Fibroblast of skin of left biceps (primary cell): ENCODE data around the gene ARMC7.
"Not testable (repeated sequence)": the region's sequence is repeated elsewhere in the genome, so short reads cannot be mapped to it uniquely, and the experiment has no call there.

Experiments used
- DNase-seq, 2 experiments: peaks; one replicate each; pipeline ENCODE4 v3.0.0-alpha.2; 2013; ENCODE audit warnings: low read depth in 2 of 2

Gene ARMC7

GRCh38 chr17:75102385-75102821, 7.4 kb upstream of the ARMC7 start:
- DNase-seq: no peak

GRCh38 chr17:75103601-75104554, 5.9 kb upstream of the ARMC7 start:
- DNase-seq: no peak

DNA sequence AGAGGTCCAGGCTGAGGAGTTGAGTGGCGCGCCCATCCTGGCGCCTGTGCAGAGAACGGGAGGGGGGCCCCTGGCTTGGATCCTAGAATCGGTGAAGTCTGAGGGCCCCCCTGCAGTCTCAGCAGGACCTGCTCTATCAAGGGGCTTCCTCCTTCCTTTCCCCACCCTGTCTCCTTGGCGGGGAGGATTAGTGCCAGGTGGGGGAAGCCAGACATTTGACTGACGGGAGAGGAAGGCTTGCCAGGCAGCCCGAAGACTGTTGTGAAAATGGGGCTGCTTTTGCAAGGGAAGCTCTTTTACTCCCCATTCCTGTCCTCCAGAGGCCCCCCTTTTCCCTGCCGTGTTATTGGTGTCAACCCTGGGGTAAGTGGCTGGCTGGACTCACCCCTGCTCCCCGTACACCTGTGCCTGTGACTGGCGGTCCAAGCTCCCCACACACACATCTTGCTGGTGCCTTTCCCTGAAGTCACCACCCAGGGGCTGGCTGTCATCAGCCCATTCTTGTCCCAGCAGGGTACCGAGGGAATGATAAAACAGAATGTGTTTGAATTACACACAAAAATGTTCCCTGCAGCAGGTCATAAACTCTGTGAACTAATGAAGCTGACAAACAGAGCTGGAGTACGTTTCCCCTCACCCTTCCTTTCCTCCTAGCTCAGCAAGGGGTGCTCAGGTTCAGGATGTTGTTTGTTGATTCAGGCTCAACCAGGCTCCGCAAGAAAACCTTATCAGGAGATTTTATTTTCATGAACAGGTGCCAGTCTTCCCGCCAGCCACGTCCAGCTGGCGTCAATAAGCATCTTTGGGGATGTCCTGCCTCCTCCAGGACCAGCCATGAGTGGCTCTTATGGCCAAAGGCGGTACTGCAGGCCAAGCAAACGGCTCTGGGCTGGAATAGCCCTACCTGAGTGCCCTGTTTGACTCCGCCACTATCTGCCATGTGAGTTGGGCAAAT, 4.4 kb upstream of the ARMC7 start:
- no peak for DNase-seq

DNA sequence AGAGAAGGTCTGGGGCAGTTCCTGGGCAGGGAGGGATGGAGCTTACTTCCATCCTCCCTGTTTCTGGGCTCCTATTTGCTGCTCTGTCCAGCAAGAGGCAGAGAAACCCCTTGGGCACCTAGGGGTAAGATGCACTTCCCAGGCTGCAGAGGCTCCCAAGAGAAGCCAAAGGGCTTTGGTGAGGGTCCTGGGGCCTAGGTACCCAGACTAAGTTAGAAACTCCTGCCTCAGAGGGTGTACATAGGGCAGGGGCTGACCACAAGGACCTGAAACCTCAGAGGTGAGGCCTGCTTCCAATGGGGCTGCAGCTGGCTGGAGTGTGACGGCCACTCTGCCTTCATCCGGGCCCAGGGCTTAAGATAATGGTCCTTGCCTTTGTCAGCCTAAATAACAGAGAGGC, 1.6 kb upstream of the ARMC7 start:
- DNase-seq: no peak

- DNase-seq: no peak
Observed at GRCh38 chr17:75109046-75109406, 743 bp upstream of the ARMC7 start.

DNA sequence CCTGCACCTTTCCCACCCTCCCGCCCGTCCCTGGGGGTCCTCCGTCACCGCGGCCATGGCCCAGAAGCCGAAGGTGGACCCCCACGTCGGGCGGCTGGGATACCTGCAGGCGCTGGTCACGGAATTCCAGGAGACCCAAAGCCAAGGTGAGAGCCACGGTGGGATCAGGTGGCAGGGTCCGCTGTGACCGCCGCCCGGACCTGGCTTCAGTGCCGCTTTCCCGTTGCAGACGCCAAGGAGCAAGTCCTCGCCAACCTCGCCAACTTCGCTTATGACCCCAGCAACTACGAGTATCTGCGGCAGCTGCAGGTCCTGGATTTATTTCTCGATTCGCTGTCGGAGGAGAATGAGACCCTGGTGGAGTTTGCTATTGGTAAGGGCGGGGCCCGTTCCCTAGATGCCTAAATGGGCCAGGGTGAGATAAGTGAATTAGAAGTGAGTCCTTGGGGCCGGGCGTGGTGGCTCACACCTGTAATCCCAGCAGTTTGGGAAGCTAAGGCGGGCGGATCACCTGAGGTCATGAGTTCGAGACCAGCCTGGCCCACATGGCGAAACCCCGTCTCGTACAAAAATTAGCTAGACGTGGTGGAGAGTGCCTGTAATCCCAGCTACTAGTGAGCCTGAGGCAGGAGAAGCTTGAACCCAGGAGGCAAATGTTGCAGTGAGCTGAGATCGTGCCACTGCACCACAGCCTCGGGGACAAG, 617 bp downstream of the ARMC7 start:
- DNase-seq: no peak

- DNase-seq: no peak
Observed at GRCh38 chr17:75111777-75112335, 2.1 kb downstream of the ARMC7 start.

- peak; percentile 40 to 43 for DNase-seq
Observed at GRCh38 chr17:75113798-75114551, 4.2 kb downstream of the ARMC7 start.

DNA sequence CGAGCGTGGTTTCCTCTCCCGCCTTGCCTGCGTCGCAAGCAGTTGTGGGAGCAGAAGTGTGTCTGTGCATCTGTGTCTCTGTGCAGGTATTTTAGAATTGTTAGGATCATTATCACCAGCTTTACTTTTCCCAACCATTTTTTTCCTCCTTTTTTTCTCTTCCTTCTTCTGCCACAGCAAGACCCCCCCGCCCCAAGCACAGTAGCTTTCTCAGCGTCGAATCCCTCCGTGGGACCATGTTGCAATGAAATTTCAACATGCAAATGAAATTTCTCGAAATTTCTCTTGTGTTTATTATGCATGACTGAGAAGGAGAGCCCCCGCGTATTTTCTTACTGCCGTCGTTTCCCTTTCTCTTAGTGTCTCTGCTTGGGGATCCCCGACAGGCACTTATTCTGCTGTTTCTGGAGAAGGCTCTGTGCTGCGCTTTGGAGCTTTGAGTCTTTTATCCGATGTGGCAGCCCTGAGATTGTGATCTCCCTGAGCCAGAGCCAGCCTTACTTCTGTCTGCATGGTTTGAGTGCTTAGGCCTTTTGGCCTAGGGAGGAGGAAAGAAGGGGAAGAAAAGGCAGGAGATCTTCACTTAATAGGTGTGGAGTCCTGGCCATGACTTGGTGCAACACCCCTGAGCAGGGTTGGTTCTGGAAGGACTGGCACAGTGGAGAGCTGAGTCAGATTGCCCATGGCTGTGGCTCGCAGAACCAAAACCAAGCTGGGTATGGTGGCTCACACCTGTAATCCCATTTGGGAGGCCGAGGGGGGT, 5.0 kb downstream of the ARMC7 start:
- no peak for DNase-seq

GRCh38 chr17:75115555-75115954, 5.8 kb downstream of the ARMC7 start:
- DNase-seq: no peak

DNA sequence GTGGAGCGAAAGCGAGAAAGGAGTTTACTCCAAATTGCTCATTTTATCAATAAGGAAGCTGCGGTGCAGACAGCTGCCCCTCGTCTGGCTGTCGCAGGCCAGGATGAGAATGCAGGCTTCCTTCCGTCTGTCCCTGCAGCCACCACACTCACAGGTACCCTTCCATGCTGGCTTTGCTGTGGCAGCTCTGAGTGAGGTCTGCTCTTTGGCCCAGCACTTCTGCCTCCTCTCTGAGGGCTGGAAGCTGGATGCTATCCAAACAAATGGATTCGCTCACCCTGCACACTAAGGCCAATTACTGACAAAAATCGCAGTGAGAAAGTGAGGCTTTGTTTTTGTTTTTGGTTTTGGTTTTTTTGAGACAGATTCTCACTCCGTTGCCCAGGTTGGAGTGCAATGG, 7.0 kb downstream of the ARMC7 start:
- no peak for DNase-seq

- DNase-seq: no peak
Observed at GRCh38 chr17:75118307-75118706, 8.5 kb downstream of the ARMC7 start.

- no peak for DNase-seq
Observed at GRCh38 chr17:75124041-75124818, 14.5 kb downstream of the ARMC7 start.

DNA sequence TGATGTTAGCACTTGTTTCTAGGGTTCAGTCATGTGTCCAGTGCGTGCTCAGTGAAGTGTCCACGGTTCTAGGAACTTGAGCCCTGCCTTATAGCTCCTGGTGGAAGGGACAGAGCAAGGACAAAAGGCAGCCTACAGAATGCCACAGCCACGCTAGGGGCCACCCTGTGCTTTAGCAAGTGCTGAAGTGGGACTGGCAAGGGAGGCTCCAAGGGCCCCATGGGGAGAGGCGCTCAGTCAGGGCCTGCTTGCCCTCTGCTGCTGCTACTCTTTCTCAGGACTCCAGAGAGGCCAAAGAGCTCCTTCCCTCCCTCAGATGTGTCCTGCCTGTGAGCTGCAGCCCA, 15.0 kb downstream of the ARMC7 start:
- no peak for DNase-seq

- no peak for DNase-seq
Observed at GRCh38 chr17:75125984-75126383, 16.2 kb downstream of the ARMC7 start.

DNA sequence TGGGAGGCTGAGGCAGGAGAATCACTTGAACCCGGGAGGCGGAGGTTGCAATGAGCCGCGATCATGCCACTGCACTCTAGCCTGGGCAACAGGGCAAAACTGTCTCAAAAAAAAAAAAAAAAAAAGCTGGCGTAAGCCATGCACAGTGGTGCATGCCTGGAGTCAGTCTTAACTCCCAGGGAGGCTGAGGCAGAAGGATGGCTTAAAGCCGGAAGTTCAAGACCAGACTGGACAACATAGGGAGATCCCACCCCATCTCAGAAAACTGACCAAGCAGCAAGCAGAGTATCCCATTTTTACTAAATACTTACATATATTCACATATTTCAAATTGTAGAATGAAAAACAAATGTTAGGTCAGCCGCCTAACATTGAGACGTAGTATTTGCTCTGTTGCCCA, 17.2 kb downstream of the ARMC7 start:
- no peak for DNase-seq

GRCh38 chr17:75127936-75128335, 18.2 kb downstream of the ARMC7 start:
- not testable (repeated sequence) for DNase-seq

DNA sequence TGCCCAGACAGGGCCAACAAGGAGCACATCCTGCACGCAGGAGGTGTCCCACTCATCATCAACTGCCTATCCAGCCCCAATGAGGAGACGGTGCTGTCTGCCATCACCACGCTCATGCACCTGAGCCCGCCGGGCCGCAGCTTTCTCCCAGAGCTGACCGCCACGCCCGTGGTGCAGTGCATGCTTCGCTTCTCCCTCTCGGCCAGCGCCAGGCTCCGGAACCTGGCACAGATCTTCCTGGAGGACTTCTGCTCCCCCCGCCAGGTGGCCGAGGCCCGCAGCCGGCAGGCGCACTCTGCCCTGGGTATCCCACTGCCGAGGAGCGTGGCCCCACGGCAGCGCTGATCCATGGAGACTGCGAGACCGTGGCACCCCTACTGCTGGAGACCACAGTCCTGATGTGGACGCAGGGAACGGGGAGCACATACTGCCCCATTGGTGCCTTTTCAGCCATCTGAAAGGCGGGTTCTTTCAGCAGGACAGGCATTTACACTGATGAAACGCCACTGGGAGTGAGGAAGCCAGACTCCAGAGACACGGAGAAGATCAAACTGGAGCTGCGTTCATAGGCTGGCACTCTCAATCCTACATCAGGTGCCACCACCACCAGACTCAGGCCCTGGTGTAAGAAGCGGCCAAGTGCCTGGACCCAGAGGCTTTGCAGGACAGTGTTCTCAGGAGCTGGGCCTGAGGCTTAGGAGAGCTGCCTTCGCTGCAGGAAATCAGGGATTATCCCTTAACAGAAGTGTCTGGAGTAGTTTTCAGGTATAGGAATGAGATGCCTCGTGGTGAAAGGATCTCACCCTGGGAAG, 19.1 kb downstream of the ARMC7 start:
- no peak for DNase-seq

DNA sequence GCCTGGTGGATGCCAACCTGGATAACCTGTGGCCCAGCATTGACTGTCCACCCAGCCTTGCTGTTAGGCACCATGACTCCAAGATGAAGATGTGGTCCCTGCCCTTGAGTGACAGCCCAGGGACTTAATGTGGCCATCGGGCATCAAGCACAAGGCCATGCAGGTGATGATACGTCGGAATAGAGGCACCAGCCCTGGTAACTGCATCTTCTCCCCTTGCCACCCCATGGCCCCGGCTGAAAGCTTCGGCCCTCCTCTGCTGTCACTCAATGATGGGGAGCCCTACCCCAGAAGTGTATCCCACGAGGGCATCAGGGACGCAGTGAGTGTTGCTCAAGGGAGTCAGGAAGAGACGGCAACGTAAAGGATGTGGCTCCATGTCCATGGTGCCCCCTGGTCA, 19.8 kb downstream of the ARMC7 start:
- DNase-seq: no peak
